ENCODE measurements around the gene FHIT.

- TF ChIP-seq, protein P1, sequence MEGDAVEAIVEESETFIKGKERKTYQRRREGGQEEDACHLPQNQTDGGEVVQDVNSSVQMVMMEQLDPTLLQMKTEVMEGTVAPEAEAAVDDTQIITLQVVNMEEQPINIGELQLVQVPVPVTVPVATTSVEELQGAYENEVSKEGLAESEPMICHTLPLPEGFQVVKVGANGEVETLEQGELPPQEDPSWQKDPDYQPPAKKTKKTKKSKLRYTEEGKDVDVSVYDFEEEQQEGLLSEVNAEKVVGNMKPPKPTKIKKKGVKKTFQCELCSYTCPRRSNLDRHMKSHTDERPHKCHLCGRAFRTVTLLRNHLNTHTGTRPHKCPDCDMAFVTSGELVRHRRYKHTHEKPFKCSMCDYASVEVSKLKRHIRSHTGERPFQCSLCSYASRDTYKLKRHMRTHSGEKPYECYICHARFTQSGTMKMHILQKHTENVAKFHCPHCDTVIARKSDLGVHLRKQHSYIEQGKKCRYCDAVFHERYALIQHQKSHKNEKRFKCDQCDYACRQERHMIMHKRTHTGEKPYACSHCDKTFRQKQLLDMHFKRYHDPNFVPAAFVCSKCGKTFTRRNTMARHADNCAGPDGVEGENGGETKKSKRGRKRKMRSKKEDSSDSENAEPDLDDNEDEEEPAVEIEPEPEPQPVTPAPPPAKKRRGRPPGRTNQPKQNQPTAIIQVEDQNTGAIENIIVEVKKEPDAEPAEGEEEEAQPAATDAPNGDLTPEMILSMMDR (IDR thresholded peaks at IDR 0.05 in 4 of 5, conservative IDR thresholded peaks at IDR 0.05 in 1 of 5): no peak
- no peak for TF ChIP-seq POLR2A (IDR thresholded peaks at IDR 0.05)
These were observed 1280.9 kb downstream of the FHIT start for GRCh38 chr3:59970376-59970775.
